ENCODE results near the gene NOVA1.

The NOVA1 gene

GRCh38 chr14:26593357-26593756 is 4.5 kb downstream of the NOVA1 start:
- no peak for DNase-seq (ENCODE audit: low spot score)

GRCh38 chr14:26589925-26590324 is 7.9 kb downstream of the NOVA1 start:
- DNase-seq (ENCODE audit: low spot score) = no peak

- DNase-seq (ENCODE audit: low spot score) = no peak
Observed at GRCh38 chr14:26577711-26578110, 20.1 kb downstream of the NOVA1 start.

GRCh38 chr14:26554069-26554772 is 43.6 kb downstream of the NOVA1 start:
- no peak for DNase-seq (ENCODE audit: low spot score)

- no peak for DNase-seq (ENCODE audit: low spot score)
Observed at GRCh38 chr14:26549571-26549970, 48.3 kb downstream of the NOVA1 start.

- no peak for DNase-seq (ENCODE audit: low spot score)
Observed at GRCh38 chr14:26548406-26548805, 49.4 kb downstream of the NOVA1 start.

GRCh38 chr14:26538176-26538575 is 59.7 kb downstream of the NOVA1 start:
- DNase-seq (ENCODE audit: low spot score) = no peak

- DNase-seq (ENCODE audit: low spot score) = no peak
Observed at GRCh38 chr14:26531894-26532293, 65.9 kb downstream of the NOVA1 start.

- no peak for DNase-seq (ENCODE audit: low spot score)
Observed at GRCh38 chr14:26528415-26529182, 69.2 kb downstream of the NOVA1 start.

- no peak for DNase-seq (ENCODE audit: low spot score)
Observed at GRCh38 chr14:26527095-26527494, 70.7 kb downstream of the NOVA1 start.

GRCh38 chr14:26526137-26526536 is 71.7 kb downstream of the NOVA1 start:
- DNase-seq (ENCODE audit: low spot score) = no peak

GRCh38 chr14:26525085-26525484 is 72.7 kb downstream of the NOVA1 start:
- no peak for DNase-seq (ENCODE audit: low spot score)

GRCh38 chr14:26522967-26523366 is 74.9 kb downstream of the NOVA1 start:
- DNase-seq (ENCODE audit: low spot score) = no peak

- no peak for DNase-seq (ENCODE audit: low spot score)
Observed at GRCh38 chr14:26517771-26518170, 80.1 kb downstream of the NOVA1 start.

GRCh38 chr14:26500028-26500427 is 97.8 kb downstream of the NOVA1 start:
- no peak for DNase-seq (ENCODE audit: low spot score)

- DNase-seq (ENCODE audit: low spot score) = no peak
Observed at GRCh38 chr14:26499546-26499945, 98.3 kb downstream of the NOVA1 start.

GRCh38 chr14:26486922-26487321 is 110.9 kb downstream of the NOVA1 start:
- no peak for DNase-seq (ENCODE audit: low spot score)

- DNase-seq (ENCODE audit: low spot score) = no peak
Observed at GRCh38 chr14:26484562-26484961, 113.3 kb downstream of the NOVA1 start.

GRCh38 chr14:26478967-26479366 is 118.9 kb downstream of the NOVA1 start:
- DNase-seq (ENCODE audit: low spot score) = no peak

- no peak for DNase-seq (ENCODE audit: low spot score)
Observed at GRCh38 chr14:26466862-26467261, 131.0 kb downstream of the NOVA1 start.

- DNase-seq (ENCODE audit: low spot score) = no peak
Observed at GRCh38 chr14:26463136-26463535, 134.7 kb downstream of the NOVA1 start.

GRCh38 chr14:26454105-26454504 is 143.7 kb downstream of the NOVA1 start:
- no peak for DNase-seq (ENCODE audit: low spot score)

GRCh38 chr14:26448181-26448855 is 149.5 kb downstream of the NOVA1 start:
- no peak for DNase-seq (ENCODE audit: low spot score)
